IPS-18c (cell line): ENCODE data around the gene TMEM132A.

Source experiments
- H3K4me3 ChIP-seq: 2 replicates; pipeline ENCODE4 v1.7.0; 2013; ENCODE audit warnings: low read depth, mild to moderate bottlenecking, low read length, moderate library complexity; ENCODE audit not compliant: insufficient read depth
- H3K9me3 ChIP-seq: one replicate; pipeline ENCODE4 v1.6.1; 2013; ENCODE audit warnings: mild to moderate bottlenecking, low read length, moderate library complexity; ENCODE audit not compliant: control insufficient read depth, insufficient read depth

TMEM132A gene

DNA sequence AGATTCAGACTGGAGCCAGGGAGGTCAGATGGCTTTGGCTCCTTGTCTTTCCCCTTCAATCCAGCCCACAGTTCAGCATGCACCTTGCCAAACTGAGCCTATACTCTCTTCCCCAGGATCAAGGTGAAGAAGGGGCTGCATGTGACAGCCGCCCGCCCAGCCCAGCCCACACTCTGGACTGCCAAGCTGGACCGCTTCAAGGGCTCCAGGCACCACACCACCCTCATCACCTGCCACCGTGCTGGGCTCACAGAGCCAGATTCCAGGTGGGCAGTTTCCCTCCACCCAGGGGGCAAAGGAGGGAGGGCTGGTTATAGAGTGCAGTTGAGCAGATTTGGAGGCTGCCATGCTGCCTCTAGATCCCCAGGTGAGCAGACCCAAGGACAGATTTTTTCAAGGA lies 6.1 kb downstream of the TMEM132A start:
- H3K9me3 ChIP-seq: no peaks in the 10 kb centered on the region
- H3K4me3 ChIP-seq: no peak overlapping the region

- H3K4me3 ChIP-seq: no peak overlapping the region
- H3K9me3 ChIP-seq: no peaks in the 10 kb centered on the region
Observed at GRCh38 chr11:60931917-60932316, 7.7 kb downstream of the TMEM132A start.

DNA sequence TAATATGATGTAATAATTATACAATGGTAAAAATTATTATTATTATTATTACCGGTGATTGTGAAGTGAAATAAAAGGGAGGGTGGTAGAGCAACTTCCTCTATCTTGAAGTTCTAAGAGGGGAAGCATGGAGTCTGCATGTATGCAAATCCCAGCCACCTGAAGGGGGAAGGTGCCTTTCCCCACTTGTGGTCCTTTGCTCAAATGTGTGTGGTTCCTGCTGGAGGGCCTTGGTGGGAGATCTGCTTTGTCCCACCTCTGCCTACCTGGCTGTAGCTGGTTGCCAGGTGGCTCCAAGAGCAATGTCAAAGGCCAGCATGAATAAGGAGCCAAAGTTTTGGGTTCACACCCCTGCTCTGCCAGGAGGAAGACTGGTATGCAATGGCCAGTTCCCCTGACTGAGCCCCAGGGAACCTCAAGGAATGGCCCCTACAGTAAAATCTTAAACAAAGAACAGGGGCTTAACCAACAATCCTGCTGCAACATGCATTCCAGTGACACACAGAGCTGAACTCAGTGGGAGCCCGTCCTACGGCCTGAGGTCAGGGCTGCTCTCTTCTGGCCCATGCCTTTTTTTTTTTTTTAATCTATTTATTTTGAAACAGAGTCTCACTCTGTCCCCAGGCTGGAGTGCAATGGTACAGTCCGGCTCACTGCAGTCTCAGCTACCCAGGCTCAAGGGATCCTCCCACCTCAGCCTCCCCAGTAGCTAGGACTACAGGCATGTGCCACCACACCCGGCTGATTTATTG lies 8.5 kb downstream of the TMEM132A start:
- no peak overlapping the region for H3K4me3 ChIP-seq
- no peaks in the 10 kb centered on the region for H3K9me3 ChIP-seq

- Histone ChIP-seq H3K4me3 (no peak overlapping the region), H3K9me3 (no peaks in the 10 kb centered on the region)
Observed at GRCh38 chr11:60933416-60934123, 9.3 kb downstream of the TMEM132A start.

- Histone ChIP-seq H3K9me3 (no peaks in the 10 kb centered on the region), H3K4me3 (no peak overlapping the region)
Observed at GRCh38 chr11:60934124-60934789, 10.0 kb downstream of the TMEM132A start.

DNA sequence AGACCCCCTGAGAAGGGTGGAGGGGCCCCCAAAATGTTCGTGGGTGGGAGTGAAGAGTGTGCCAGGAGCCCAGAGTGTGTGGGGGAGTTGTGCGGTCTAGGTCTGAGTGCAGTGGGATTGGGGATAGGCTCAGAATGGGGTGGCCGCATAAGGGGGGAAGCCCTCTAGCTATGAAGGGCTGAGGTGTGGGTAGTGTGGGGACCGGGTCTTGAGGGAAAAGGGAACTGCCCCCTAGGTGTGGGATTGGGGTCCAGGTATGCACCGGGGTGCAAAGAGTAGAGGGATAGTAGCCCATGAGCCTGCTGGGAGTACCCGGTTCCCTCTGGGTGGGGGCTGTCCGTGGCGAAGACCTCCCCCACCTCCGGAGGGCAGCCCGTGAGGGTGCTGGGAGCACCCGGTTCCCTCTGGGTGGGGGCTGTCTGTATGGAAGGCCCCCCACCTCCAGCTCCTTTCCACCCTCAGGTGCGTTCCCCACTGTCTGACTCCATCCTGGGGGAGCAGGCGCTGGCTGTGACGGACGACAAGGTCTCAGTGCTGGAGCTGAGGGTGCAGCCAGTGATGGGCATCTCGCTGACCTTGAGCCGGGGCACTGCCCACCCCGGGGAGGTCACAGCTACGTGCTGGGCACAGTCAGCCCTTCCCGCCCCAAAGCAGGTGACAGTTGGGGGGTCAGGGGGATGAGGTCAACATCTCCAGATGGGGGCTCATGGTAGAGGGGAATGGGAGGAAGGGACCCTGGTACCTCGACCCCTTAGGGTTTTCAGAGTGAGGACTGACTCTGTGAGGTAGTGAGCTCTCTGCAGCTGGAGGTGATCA lies 10.7 kb downstream of the TMEM132A start:
- H3K9me3 ChIP-seq: no peaks in the 10 kb centered on the region
- H3K4me3 ChIP-seq: no peak overlapping the region

GRCh38 chr11:60935676-60936442 lies 11.6 kb downstream of the TMEM132A start:
- no peak overlapping the region for H3K4me3 ChIP-seq
- H3K9me3 ChIP-seq: no peaks in the 10 kb centered on the region

GRCh38 chr11:60936467-60937143 lies 12.3 kb downstream of the TMEM132A start:
- H3K4me3 ChIP-seq: no peak overlapping the region
- no peaks in the 10 kb centered on the region for H3K9me3 ChIP-seq

DNA sequence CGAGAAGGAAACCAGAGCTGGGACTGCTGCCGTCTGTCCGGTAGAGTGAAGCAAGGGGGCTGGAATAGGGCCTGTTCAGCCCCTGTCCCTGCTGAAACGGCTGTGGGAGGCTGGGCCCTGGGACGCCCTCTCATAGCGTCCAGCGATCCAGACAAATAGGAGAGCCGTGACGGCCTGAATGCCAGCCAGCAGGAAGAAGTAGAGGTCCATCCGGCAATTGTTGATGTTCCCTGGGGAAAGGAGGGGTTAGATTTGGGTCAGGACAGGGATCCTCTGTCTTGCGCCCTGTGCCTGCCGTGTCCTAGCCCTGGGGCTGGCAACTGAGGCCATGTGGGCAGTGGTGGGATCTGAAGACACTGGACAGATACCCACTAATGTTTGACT lies 12.9 kb downstream of the TMEM132A start:
- Histone ChIP-seq H3K4me3 (no peak overlapping the region), H3K9me3 (no peaks in the 10 kb centered on the region)

DNA sequence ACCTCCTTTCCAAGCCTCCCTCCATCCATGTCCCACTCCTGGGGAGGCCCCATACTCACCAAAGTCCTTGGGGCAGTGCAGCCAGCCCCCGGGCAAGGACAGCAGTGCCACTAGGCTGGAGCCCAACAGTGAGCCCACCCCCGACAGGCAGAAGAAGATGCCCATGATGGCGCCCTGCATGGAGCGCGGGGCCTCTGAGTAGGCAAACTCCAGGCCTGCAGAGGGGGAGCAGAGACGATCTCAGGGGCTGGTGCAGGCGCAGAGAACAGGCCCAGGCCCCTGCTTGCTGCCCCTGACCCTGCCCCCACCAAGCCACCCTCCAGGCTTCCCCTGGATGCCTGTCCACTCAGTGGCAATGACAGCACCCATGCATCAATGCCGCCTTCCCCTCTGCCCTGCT lies 13.6 kb downstream of the TMEM132A start:
- no peak overlapping the region for H3K4me3 ChIP-seq
- no peaks in the 10 kb centered on the region for H3K9me3 ChIP-seq

DNA sequence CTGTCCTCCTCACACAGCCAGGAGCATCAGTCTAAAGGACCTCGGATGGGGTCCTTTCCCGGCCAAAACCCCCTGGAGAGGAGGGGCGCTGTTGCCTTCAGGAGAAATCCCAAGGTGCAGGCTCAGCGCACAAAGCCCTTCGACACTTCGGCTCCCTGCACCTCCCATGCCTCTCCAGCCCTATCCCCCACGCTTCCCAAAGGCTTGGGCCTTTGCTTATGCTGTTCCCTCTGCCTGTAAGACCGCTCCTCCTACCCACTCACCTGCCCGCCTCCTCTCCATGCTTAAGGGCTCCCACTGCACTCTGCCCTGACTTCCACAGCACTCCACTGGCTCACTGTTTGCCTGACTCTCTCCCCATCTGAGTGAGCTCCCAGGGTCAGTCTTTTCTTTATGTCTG lies 14.2 kb downstream of the TMEM132A start:
- no peaks in the 10 kb centered on the region for H3K9me3 ChIP-seq

GRCh38 chr11:60939301-60939700 lies 15.0 kb downstream of the TMEM132A start:
- Histone ChIP-seq H3K9me3 (no peaks in the 10 kb centered on the region), H3K4me3 (no peak overlapping the region)

More for the DNA sequence above, 14.2 kb downstream of the TMEM132A start:
- no peak overlapping the region for H3K4me3 ChIP-seq

- Histone ChIP-seq H3K9me3 (no peaks in the 10 kb centered on the region), H3K4me3 (no peak overlapping the region)
Observed at GRCh38 chr11:60939855-60940254, 15.6 kb downstream of the TMEM132A start.

- Histone ChIP-seq H3K9me3 (no peaks in the 10 kb centered on the region), H3K4me3 (no peak overlapping the region)
Observed at GRCh38 chr11:60941371-60942119, 17.3 kb downstream of the TMEM132A start.

DNA sequence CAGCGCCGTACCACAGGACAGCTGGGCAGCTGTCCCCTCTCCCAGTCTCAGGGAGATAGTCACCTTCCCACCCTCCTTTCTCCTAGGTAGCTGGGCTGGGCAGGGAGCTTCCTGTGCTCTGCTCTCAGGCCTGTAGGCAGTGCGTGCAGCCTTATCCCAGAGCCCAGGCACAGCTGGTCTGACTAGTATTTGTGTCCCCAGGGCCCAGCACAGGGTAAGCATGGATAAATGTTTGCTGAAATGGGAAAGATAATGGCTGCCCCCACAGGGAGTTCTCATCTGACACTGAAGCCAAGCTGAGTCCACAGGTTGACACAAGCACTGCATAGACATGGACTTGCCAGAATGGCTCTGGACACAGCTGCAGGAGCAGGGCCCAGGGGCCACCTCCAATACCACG lies 18.0 kb downstream of the TMEM132A start:
- Histone ChIP-seq H3K4me3 (no peak overlapping the region), H3K9me3 (no peaks in the 10 kb centered on the region)
